Measurements from ENCODE around the gene TRIM27.

TRIM27 gene

DNA sequence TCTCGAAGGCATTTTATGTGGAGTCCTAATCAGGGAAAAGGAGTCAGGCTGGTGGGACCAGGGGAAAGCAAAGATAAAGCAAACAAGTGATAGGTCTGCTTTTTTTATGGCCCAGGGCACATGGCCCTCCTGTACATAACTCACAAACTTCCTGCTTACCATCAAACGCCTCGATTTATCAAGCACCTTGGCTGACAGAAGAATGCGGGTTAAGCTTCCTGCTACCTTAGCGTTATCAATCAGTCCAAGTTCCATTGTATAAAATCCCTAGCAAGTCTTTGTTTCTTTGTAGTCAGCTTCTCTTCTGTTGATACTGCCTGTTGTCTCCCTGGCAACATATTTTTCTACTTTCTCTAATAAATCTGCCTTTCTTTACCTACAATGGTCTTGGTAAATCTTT lies 4.1 kb upstream of the TRIM27 start:
- no peak for TF ChIP-seq POLR2A (IDR thresholded peaks at IDR 0.05; ENCODE audit: low read depth, low read length)
- FAIRE-seq, result no peak
- DNase-seq (ENCODE audit: insufficient read length, low spot score), result no peak

DNA sequence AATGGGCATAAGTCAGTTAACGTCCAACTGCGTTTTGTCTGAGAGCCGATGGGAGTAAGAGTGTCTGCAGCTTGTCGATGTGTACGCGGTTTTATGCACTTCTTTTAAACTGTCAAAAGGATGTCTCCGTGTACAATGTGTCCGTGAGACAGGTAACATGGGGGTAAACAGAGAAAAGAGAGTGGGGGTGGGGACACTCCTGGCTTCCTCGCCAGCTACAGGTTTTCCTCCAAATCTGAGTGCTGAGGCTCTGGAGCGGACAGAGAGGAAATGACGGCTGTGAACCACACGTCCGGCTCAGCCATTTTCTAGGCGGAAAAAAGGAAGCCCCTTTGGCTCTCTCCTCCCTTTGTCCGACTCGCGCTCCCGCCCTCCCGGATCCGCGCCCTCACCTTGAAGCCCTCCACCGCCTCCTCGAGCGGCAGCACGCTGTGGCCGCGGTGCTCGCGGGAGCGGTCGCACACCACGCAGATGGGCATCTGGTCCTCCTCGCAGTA lies 916 bp downstream of the TRIM27 start:
- TF ChIP-seq POLR2A (IDR thresholded peaks at IDR 0.05; ENCODE audit: low read depth, low read length), result peak; percentile 60; the same call in 1 of the 2 replicates
- FAIRE-seq (no peak), DNase-seq (ENCODE audit: insufficient read length, low spot score) (no peak)

DNA sequence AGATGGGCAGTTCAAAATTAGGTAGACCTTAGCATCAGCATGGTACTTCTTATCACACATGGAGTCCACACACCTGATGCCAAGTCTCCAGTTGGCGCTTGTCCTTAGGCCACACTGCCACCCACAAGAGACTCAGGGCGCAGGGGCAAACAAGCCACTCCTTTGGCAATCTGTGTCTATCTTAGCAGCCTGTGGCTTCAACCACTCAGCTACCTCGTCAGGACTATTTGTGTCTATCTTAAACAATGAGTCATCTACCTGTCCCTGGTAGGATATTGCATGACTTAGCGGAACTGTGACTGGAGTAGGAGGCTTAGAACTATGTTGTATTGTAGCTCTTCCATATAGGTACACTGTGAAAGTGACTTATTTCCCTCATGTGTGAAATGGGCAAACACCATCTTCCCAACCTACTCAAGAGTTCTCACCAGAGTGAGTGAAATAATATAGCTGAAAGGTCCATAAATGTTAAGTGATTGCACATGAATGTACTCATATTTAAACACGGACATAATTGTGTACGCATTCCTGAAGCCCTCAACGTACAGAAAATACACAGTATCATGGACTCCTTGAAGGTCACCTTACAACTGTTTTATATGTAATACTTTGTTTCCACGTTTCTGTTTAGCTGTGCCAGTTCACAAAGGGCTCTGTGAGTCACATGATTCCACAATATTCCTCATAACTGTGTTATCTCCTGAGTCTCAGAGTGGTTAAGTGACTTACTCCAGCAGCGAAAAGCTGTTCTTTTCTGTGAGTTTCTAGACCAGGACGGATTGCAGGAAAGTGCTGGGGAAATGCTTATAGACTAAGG lies 1.6 kb downstream of the TRIM27 start:
- no peak for TF ChIP-seq POLR2A (IDR thresholded peaks at IDR 0.05; ENCODE audit: low read depth, low read length)
- FAIRE-seq (no peak), DNase-seq (ENCODE audit: insufficient read length, low spot score) (no peak)

DNA sequence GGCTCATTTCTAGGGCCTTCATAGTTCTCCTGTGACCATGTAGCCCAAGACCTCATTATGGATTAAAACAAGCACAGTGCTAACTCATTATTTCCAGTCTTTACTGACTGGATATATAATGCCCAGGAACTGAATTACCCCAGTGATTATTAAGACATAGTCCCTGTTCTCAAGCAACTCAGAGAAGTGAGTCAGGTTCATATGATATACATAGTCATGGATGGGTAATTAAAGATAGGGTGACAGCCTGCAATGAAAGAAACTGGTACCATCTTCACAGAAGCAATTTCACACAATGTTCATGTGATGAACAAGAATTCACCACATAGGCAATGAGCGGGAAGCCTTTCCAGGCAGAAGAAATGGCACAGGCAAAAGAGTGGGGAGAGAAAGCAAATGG lies 3.5 kb downstream of the TRIM27 start:
- no peak for FAIRE-seq
- TF ChIP-seq POLR2A (IDR thresholded peaks at IDR 0.05; ENCODE audit: low read depth, low read length), result no peak
- no peak for DNase-seq (ENCODE audit: insufficient read length, low spot score)

DNA sequence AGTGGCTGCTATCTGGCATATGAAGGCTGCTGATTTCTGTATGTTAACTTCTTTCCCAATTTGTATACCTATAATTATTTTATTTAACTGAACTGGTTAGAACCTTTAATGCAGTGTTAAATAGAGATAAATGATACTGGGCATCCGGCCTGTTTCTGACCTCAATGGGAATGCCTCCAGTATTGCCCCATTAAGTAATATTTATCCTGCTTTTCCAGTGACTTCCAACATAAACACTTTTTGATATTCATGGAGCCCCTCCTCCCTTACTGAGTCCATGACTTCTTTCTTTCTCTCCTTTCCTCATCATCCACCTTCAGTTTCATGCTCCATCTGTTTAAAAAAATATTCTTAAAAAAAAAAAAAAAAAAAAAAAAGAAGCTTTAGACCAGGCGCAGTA lies 8.8 kb downstream of the TRIM27 start:
- no peak for FAIRE-seq
- DNase-seq (ENCODE audit: insufficient read length, low spot score), result no peak

DNA sequence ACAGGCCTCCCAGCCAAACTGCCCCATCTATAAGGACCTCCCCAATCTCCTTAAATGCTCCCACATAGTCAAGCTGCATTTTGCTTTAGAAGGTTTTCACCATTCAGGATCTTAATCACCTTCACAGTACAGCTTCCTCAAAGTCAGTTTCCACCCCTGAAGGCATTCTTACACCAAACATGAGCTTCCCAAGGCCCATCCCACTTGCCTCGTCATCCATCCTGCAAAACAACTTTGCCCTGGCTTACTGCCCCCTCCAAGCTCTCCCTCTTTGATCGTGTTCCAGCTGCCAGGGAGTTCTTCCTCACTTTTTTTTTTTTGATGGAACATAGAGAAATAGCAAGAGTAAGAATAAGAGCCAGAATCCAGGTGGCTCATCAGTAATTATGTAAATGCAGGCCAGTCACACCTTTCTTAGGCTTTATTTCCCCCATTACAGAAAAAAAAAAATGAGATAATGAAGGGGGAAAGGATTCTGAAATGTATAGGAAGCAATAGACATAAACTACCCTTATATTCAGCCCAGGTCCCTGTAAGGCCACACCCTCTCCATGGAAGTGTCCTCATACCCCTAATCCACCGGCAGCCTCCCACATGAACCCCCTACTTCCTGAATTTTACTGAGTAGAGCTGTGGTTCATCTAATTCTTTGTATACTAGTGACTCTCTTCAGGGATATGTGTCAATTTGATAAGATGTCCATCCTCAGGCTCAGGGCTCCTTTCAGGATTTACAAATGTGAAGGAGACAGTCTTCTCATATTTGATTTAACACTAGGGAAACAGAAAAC lies 12.7 kb downstream of the TRIM27 start:
- DNase-seq (ENCODE audit: insufficient read length, low spot score) (no peak), FAIRE-seq (no peak)
- TF ChIP-seq POLR2A (IDR thresholded peaks at IDR 0.05; ENCODE audit: low read depth, low read length), result no peak

More for the DNA sequence above, 8.8 kb downstream of the TRIM27 start:
- no peak for TF ChIP-seq POLR2A (IDR thresholded peaks at IDR 0.05; ENCODE audit: low read depth, low read length)

DNA sequence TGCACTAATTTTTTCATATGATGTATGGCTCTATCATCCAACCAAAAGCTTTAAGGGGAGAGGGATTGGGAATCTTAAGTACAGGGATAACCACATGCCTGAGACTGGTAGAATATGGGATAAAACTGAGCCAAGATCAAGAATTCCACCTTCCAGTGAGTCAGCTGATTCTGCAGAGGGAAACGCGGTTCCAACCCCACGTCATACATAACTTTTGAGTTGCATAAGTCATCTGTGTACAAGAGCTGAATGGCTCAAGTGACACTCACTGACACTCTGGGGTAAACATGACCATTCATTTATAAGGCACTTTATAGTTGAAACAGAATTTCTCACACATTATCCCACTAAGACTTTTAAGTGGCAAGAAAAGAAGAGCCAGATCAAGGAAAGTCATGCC lies 16.4 kb downstream of the TRIM27 start:
- no peak for DNase-seq (ENCODE audit: insufficient read length, low spot score)
- TF ChIP-seq POLR2A (IDR thresholded peaks at IDR 0.05; ENCODE audit: low read depth, low read length), result no peak
- no peak for FAIRE-seq

DNA sequence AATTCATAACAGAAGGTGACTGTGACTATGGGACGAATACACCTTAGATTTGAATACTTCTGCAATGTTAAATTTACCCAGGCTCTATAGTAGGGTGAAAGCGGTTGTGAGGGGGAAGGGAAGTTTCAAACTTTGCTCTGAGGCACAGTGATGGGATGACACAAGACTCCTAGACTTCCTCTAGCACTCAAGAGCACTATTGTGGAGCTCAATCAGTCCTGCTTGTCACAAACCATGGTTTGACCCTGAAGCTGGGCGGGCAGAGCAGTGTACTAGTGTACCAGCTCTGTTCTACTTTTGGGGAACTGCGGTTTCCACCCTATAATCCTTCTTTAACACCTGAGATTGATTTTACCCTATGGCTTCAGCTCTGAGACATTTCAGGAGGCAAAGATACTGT lies 17.1 kb downstream of the TRIM27 start:
- no peak for TF ChIP-seq POLR2A (IDR thresholded peaks at IDR 0.05; ENCODE audit: low read depth, low read length)
- DNase-seq (ENCODE audit: insufficient read length, low spot score) (no peak), FAIRE-seq (no peak)

DNA sequence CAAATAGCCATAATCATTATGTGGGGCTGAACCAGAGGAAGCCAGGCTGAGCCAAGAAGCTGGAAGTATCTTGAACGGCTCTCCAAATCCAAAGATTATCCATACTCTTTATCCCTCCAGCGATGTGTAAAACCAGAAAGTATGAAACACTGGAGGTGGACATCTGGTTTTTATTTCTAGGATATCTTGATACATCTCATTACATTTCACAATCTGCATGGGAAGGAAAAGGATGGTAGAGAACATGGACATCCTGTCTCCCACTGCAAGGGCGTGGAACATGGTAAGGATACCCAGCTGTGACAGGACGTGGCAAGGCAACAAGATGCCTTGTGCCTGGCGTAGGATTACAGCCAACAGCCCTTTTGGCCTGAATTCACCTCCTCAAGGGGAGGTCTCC lies 20.1 kb downstream of the TRIM27 start:
- DNase-seq (ENCODE audit: insufficient read length, low spot score) (no peak), FAIRE-seq (no peak)
- TF ChIP-seq POLR2A (IDR thresholded peaks at IDR 0.05; ENCODE audit: low read depth, low read length), result no peak

DNA sequence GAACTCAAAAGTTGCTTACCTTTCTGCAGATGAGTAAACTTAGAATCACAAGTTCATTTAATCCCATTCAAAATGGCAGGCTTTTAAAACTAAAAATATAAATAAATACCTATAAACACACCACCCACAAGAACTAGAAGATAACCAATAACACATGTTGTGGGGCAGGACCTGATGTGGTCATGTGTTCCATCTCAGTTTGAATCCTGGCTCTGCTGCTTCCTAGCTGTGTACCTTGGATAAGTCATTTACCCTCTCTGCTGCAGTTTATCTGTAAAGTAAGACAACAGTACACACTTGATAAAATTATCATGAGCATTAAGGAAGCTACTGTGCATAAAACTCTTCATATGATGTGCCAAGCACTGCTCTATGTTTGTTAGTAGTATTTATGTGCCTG lies 22.0 kb downstream of the TRIM27 start:
- DNase-seq (ENCODE audit: insufficient read length, low spot score), result no peak
- no peak for TF ChIP-seq POLR2A (IDR thresholded peaks at IDR 0.05; ENCODE audit: low read depth, low read length)
- no peak for FAIRE-seq

DNA sequence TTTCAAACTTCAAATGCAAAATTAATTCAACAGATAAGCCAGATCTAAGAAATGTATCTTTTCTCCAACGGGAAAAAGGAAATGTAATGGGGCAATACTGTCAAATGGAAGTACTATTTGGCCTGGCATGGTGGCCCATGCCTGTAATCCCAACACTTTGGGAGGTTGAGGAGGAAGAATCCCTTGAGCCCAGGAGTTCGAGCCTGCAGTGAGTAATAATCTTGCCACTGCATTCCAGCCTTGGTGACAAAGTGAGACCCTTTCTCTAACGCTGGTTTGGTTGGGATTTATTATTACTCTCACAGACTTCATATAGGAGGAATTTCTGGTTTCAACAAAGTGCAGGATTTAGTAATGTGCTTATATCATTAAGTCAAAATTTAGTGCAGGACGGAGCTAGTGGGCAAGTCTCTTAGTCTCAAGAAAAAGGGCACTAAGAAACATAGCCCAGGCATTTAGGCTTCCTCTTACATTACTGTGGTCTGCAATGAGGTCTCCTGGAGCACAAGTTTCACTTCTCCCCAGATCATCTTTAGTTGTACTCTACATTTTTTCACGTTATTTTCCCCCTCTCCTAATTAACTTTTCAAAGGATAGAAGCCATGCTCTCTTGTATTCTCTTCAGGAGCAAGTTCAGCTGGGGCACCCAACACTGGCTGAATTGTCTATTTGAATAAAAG lies 23.1 kb downstream of the TRIM27 start:
- FAIRE-seq (no peak), DNase-seq (ENCODE audit: insufficient read length, low spot score) (no peak)
- TF ChIP-seq POLR2A (IDR thresholded peaks at IDR 0.05; ENCODE audit: low read depth, low read length), result no peak

DNA sequence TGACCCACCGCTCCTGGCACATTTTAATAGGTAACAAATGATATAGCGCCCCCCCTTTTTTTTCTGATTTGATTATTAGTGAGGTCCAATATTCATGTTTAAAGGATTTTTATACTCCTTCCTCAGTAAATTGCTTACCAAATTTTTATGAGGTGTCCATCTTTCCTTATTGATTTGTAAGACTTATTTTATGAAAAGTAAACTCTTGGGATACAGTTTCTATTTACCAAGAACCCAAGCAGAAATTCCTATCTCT lies 25.1 kb downstream of the TRIM27 start:
- DNase-seq (ENCODE audit: insufficient read length, low spot score), result no peak
- TF ChIP-seq POLR2A (IDR thresholded peaks at IDR 0.05; ENCODE audit: low read depth, low read length), result no peak
- no peak for FAIRE-seq

DNA sequence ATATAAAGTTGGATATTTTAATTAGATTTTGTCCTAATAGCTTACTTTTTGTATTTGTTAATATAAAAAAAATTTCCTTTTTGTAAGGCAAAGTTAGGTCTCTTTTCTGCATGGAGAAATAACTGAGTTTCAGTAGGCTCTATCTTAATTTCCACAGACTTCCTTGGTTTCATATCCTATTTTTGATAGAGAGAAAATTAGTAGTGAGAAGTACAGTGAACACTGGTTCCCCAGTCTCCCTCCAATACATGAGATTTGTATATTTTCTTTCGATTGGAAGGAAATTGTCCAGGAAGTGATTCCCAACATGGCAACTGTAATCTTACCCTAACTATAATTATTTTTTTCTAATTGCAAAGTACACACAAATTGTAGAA lies 26.4 kb downstream of the TRIM27 start:
- TF ChIP-seq POLR2A (IDR thresholded peaks at IDR 0.05; ENCODE audit: low read depth, low read length), result no peak
- DNase-seq (ENCODE audit: insufficient read length, low spot score) (no peak), FAIRE-seq (no peak)

Data from H54 (cell line).